Middle frontal gyrus (tissue), 1 donor: ENCODE results near the gene GABARAPL1.
A peak's percentile ranks its signal among the peaks of the same experiment; 100 is the strongest.
"Not testable (repeated sequence)": the region's sequence is repeated elsewhere in the genome, so short reads cannot be mapped to it uniquely, and the experiment has no call there.

ENCODE experiments used
- DNase-seq: peaks from one replicate; pipeline ENCODE4 v3.0.0-alpha.2; 2015; ENCODE audit warnings: low spot score; ENCODE audit errors: extremely low spot score

The GABARAPL1 gene

DNA sequence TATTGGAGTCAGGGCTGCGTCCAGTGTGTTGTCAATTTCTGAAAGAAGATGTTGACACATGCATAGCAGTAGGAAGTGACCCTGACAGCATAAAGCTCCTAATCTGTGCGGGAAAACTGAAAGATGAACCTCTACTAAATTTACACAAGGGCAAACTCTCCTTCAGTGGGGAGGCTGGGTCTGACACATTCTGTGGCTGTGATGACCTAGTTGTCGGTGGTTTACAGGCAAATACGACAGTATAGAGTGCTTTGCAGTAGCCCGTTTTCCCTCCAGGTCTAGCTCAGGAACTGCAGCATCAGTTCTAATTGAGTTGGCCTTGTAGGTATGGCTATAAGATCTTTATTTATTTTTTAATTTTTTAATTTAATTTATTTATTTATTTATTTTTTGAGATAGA, 14.8 kb upstream of the GABARAPL1 start:
- DNase-seq: no peak

DNA sequence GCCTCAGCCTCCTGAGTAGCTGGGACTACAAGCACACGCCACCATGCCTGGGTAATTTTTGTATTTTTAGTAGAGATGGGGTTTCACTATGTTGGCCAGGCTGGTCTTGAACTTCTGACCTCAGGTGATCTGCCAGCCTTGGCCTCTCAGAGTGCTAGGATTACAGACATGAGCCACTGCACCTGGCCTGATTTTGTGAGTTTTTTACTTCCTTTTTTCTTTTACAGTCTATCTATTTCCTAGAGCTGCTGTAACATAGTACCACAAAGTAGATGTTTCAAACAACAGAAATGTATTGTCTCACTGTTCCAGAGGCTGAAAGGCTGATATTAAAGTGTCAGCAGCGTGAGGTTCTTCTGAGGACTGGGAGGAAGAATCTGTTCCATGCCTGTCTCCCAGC, 8.2 kb upstream of the GABARAPL1 start:
- DNase-seq: not testable (repeated sequence)

DNA sequence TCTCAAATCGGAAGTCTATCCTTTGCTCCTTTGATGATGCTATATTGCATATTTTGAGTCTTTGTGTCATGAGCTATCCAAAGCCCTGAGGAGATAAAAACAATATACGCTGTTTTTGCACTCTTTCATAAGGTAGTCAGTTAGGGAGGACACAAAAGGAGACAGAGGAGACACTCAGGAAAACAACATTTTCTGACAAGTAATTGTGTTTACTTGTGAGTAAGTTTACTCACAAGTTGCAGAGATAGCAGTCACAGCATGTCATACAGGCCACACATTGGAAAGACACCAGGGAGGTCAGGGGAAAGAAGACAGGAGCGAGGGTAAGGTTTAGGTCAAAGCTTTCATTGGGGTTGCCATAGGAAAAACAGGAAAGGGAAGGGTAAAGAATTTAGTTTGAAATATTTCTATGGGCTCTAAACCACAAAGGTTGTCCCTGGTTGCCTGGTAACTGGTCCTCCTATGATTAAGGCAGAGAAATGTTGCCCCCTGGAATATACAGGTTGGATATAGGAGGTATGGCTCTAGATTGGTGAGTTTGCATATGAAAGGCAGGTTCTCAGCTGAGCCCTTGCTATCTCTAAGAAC, 7.4 kb upstream of the GABARAPL1 start:
- no peak for DNase-seq

DNA sequence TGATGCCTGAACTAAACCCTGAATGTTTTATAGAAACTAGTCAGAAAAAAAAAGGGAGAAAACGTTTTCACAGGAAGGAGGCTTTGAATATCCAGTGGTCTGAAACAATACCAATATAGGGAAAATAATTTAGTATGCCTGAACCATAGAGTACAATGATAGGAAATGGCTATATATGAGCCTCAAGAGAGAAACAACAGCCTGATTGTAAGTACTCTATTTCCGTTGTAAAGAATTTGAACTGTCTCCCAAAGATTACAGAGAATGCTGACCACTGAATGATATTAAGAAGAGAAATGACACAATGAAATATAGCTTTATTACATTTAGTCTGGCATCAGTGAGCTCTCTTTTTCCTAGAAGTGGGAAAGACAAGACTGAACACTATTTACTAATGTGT, 5.5 kb upstream of the GABARAPL1 start:
- no peak for DNase-seq

DNA sequence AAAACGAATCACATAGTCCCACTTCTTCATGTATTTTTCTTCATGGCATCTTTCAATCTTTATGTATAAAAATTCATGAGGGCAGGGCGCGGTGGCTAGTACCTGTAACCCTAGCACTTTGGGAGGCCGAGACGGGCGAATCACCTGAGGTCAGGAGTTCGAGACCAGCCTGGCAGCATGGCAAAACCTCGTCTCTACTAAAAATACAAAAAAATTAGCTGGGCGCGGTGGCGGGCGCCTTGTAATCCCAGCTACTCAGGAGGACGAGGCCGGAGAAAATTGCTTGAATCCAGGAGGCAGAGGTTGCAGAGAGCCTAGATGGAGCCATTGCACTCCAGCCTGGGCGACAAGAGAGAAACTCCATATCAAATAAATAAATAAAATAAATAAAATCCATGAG, 2.5 kb upstream of the GABARAPL1 start:
- DNase-seq: no peak

DNA sequence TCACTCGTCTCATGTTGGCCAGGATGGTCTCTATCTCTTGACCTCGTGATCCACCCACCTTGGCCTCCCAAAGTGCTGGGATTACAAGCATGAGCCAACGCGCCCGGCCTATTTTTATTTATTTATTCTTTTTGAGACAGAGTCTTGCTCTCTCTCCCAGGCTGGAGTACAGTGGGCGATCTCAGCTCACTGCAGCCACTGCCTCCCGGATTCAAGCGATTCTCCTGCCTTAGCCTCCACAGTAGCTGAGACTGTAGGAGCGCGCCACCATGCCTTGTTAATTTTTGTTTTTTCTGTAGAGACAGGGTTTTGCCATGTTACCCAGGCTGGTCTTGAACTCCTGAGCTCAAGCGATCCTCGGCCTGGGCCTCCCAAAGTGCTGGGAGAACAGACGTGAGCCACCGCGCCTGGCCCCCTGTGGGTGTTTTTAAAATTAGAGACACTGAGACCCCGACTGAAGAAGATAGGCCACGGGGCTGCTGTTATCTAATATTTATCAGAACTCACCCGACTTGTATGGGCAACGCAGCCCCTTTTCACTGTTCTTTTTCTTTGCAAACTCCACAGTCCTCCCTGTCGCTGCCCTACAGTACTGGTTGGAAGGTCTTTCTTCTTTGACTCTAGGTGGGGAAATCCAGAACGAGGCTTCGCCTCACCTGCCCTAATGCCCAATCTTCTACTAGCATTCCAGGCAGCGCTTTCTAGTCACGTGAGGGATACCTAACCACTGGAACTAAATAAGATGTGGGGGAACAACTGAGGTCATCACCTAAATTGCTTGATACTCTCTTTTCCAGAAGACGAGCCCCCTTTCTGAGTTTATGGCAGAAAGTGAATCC, 1.4 kb upstream of the GABARAPL1 start:
- no peak for DNase-seq

DNA sequence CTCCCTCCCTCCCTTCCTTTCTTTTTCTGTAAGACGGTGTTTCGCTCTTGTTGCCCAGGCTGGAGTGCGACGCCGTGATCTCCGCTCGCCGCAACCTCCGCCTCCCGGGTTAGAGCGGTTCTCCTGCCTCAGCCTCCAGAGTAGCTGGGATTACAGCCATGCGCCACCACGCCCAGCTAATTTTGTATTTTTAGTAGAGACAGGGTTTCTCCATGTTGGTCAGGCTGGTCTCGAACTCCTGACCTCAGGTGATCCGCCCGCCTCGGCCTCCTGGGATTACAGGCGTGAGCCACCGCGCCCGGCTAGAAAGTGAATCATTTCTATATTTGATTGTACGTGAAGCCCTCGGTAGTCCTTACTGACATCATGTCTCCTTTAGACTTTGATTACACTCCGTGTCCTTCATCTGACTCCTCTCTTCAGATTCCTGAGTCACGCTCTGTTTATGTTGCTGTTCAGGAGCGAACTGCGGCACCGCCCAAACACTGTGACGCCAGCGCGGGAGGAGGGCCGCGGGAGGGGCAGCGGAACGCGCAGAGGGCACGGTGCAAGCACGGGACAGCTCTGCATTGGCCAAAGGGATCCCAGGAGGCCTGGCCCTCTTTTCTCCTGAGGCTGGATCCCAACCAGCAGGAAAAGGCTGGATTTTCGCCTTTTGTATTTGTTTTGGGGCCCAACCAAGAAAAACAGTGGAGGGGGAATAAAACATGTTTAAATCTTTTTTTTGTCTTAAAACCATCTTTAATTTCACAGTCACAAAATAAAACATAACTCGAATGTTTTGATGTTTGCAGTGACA, 538 bp upstream of the GABARAPL1 start:
- peak; percentile 83 for DNase-seq

DNA sequence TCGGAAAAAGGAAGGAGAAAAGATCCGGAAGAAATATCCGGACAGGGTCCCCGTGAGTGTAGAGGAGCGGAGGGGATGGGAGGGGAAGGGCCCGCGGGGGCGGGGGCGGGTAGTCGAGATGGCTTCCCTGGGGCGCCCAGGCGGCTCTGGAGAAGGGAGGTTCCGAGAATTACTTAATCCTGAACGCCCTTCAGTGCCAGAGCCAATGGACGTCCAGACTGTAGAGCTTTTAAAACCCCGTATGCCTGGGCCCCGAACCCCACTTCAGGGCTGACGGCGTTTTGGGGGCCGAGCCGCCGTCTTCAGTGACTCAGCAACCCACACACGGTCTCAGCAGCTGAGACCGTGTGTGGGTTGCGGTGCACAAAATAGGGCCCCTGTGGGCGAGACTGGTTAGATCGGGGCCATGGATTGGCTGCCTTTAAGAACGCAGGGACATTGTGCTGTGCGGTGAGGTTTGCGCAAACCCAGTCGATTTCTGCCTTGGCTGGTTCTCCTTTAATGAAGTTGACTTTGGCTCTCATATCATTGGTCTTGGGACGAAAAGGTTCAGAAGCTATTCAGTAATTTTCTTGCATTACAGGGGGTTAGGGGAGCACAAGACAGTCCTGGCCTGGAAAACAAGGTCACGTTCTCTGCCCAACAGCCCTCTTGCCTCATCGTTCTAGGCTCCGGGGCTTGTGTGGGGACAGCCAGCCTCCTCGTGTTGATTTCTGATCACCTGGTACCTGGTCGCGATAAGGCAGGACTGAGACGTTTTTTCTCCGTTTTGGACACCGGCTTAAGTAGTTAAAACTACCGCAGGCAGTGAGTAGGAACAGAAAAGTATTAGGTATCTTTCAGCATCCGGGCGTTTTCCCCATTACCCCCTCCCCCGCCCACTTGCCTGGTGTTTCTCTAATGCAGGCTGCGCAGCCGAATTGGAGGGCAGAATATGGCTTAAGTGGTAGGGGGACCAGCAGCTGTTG, 775 bp downstream of the GABARAPL1 start:
- peak; percentile 55 for DNase-seq

DNA sequence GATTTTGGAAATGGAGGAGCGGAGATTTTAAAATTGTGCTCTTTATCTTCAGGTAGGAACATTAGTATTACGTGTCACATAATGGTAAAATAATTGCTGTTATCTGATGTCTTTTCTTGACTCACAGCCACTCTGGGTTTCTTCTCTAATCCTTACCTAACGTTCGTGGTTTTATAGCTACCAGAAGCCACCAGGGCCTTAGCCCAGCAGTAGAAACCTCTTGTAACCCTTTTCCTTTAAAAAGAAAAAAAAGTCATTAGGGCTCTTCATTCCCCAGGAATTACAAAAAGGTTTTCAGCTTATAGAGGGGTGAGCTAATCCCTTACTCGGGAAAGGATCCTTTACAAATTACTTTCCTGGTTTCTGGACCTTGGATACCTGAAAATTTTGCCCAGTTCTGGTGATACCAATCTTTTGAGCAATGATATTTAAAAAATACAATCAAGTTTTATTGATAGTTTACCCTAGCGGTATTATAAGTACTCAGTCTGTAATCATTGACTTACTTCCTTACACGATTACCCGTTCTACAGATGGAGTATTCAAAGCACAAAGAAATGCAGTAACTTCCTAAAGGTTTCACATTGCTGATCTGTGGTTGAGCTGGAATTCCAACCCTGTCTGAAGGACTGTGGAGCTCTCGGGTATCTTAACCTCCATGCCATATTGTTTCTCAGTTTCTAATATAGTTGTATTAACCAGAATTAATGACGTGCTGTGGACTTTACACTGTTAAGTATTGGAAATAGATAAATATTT, 1.6 kb downstream of the GABARAPL1 start:
- DNase-seq: no peak

DNA sequence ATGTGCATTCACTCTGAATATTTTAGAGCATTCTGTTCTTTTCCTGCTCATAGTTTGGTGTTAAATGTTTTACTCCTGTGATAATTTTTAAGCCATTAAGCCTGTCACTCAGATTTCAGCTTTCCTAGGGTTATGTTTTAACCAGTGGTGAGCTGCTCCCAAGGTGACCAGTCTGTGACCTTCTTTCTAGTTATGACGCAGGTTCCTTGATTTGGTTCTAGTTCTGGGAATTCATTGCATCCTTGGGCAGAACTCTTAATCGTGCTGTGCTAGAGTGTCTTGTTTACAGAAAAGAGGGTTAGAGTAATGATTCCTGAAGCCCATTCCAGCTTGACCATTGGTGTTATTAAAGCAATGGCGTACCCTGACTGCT, 2.2 kb downstream of the GABARAPL1 start:
- DNase-seq: no peak

DNA sequence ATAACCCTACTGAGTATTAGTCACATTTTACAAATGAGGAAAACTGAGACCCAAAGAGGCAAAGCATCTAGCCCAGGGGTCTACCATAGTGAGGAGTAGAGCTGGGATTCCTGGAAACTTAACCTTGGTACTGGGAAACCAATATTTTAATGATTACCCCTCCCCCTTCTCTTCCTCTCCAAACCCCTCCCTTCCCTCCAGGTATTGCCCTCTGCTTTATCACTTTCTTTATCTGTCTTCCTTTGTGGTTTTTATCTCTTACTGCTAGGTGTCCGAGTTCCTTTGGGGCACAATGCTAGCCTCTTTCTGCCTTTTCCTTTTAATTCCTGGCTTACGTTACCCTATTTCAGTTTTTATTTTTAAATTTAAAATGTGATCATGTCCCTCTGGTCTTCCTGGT, 2.8 kb downstream of the GABARAPL1 start:
- DNase-seq: no peak

DNA sequence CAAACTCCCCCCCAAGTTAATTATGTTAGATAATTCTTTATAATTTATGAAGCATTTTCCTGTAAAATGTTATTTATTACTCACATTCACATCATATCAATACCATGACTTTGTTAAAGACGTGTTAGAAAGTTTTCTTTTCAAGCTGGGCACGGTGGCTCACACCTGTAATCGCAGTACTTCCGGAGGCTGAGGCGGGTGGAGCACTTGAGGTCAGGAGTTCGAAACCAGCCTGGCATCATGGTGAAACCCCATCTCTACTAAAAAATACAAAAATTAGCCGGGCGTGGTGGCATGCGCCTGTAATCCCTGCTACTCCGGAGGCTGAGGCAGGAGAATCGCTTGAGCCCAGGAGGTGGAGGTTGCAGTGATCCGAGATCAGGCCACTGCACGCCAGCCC, 3.3 kb downstream of the GABARAPL1 start:
- not testable (repeated sequence) for DNase-seq

DNA sequence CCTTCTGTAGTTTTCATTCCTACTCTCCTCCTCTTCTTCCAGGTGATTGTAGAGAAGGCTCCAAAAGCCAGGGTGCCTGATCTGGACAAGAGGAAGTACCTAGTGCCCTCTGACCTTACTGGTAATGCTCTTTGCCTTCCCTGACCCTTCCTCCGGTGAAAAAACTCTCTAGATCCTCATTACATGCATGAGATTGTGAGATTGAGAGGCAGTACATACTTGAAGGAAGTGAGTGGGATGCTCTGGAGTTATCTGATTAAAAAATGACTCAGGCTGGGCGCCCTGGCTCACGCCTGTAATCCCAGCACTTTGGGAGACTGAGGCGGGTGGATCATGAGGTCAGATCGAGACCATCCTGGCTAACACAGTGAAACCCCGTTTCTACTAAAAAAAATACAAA, 5.3 kb downstream of the GABARAPL1 start:
- no peak for DNase-seq

DNA sequence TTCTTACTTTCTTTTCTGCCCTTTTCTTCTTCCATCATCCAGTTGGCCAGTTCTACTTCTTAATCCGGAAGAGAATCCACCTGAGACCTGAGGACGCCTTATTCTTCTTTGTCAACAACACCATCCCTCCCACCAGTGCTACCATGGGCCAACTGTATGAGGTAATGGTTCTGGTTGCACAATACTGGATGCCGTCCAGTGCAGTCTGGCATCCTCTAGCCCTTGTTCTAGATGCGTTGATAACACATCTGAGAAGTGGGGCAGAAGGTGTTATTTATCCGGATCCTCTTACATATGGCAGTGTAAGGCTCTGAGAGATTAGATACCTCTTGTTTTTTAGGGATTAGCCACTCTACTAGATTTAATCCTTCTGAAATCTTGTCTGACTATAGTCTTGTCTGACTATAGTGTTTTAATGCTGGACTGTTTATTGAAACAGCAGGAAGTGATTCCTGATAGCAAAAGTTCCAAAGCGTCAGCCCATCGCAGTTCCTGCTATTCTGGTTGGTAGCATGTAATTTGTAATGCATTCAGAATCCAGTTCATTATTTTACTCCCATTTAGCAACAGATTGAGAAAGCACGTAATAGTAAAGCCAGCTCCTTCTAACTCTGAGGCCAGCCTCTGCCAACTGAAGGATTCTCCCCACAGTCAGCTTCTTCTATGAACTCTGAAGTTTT, 7.9 kb downstream of the GABARAPL1 start:
- peak; percentile 46 for DNase-seq

DNA sequence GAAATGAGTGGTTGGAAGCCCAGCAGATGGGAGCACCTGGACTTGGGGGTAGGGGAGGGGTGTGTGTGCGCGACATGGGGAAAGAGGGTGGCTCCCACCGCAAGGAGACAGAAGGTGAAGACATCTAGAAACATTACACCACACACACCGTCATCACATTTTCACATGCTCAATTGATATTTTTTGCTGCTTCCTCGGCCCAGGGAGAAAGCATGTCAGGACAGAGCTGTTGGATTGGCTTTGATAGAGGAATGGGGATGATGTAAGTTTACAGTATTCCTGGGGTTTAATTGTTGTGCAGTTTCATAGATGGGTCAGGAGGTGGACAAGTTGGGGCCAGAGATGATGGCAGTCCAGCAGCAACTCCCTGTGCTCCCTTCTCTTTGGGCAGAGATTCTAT, 9.2 kb downstream of the GABARAPL1 start:
- no peak for DNase-seq

DNA sequence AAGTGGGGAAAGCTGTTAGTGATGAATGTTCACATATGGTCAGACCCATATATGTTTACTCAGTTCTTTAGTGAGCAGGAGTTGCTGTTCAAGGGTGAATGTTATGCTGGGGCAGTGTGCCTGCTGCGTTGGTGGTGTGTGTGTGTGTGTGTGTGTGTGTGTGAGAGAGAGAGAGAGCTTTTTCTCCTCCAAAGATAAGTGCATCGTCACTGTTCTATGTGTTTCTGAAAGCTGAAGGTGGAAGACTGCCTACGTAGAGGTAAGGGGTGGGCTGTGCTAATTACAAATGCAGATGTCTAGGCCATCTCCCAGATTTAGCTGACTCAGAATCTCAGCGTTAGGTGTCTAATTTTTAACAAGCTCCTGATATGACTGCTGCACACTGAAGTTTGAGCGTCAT, 10.5 kb downstream of the GABARAPL1 start:
- no peak for DNase-seq

DNA sequence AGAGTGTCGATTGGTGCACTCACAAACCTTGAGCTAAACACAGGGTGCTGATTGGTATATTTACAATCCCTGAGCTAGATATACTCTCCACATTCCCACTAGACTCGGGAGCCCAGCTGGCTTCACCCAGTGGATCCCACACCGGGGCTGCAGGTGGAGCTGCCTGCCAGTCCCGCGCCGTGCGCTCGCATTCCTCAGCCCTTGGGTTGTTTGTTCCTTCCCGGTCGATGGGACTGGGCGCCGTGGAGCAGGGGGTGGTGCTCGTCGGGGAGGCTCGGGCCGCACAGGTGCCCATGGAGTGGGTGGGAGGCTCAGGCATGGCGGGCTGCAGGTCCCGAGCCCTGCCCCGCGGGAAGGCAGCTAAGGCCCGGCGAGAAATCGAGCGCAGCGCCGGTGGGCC, 12.7 kb downstream of the GABARAPL1 start:
- not testable (repeated sequence) for DNase-seq

DNA sequence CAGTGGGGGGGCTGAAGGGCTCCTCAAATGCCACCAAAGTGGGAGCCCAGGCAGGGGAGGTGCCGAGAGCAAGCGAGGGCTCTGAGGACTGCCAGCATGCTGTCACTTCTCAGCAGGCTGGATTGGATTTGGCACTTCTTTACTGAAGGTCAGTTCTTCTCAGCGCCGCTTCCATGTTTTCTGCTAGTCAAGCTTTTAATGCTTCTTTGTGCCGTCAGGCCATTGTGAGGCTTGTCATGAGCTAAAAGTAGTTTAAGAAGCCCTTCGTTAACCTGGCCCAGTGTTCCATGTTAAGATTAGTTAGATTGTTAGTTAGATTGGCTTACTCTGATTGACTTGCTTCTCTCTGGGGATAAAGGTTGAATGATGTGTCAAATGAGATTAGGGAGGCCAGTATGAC, 13.4 kb downstream of the GABARAPL1 start:
- DNase-seq: no peak

DNA sequence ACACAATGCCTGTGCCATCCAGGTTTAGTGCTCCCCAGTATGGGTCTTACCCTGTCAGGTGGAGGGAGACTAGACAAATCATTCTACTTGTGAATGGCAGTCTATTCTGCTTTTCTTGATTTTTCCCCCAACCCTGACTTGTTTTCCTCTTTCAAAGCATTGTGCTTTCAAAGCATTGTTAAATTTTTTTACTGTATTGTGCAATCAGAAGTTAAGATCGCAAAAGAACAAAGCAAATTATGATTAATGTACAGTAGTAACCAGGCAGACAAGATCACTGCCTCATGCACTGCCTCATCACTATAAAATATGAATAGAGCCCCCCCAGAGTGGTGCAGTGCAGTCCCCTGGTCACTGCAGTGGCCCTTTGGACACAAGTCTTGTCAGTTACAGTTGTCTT, 14.1 kb downstream of the GABARAPL1 start:
- no peak for DNase-seq

DNA sequence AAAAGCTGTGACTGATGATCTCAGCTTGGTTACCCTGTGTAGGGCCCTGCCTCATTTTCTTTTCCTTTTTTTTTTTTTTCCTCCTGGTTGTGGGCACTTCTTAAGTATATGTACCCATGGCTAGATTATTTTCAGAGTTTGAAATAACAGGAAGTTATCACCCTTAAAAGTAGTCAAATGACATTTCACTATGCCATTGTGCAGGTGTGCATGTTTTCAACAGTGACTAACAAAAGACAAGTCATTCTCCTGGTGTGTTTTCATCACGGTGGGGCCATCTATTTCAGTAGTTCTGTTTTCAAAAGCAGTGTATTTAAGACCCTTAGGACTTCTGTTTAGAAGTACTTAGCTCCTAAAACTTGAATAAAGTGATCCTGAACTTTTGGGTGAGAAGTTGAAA, 15.0 kb downstream of the GABARAPL1 start:
- DNase-seq: no peak
